Renal cortical epithelial cell (primary cell): ENCODE data around the gene USP10. TPM values are rescaled to one million over a fixed set of nuclear protein-coding genes. Genes with fewer than 3 reads are reported as not detected.

Experiments
- DNase-seq: peaks from one replicate; pipeline ENCODE4 v3.0.0-alpha.2; 2011; ENCODE audit warnings: low read depth
- total RNA-seq: library from RNA; depleted of rRNA; stranded (reverse); fragments of >200 nt; gene quantifications from 2 replicates; pipeline ENCODE4 v1.2.3, GENCODE V29; 2014

The USP10 gene, protein sequence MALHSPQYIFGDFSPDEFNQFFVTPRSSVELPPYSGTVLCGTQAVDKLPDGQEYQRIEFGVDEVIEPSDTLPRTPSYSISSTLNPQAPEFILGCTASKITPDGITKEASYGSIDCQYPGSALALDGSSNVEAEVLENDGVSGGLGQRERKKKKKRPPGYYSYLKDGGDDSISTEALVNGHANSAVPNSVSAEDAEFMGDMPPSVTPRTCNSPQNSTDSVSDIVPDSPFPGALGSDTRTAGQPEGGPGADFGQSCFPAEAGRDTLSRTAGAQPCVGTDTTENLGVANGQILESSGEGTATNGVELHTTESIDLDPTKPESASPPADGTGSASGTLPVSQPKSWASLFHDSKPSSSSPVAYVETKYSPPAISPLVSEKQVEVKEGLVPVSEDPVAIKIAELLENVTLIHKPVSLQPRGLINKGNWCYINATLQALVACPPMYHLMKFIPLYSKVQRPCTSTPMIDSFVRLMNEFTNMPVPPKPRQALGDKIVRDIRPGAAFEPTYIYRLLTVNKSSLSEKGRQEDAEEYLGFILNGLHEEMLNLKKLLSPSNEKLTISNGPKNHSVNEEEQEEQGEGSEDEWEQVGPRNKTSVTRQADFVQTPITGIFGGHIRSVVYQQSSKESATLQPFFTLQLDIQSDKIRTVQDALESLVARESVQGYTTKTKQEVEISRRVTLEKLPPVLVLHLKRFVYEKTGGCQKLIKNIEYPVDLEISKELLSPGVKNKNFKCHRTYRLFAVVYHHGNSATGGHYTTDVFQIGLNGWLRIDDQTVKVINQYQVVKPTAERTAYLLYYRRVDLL
- 39.6 and 86.7 TPM in 2 replicates for total RNA-seq

DNA sequence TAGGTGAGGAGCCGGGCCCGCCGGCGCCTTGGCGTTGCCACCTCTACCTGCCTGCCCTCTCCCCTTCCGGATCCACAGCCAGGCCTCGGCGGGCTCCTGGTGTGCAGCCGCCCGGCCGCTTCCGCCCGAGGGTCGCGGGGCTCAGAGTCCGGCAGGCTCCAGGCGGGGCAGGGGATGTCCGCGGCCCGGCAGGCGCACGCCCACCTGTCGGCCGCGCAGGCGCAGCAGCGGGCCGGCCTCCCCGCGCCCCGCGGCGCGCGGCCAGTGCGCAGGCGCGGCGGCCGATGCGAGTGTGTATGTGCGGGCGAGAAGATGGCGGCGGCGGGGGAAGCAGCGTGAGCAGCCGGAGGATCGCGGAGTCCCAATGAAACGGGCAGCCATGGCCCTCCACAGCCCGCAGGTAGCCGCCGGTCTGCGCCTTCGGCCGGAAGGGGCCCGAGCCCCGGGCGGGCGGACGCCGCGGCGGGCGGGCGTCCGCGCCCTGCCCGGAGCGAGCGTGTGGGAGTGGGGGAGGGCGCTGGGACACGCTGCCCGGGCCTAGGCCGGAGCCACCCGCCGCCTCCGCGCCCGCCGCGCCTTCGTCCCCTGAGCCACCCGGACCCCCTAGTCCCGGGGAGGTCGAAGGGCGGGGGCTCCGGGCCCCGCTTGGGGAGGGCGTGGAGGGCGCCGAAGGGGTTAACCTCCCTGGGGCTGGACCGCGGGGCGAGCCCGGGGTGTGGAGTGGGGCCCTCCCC, at the start of gene USP10:
TSS of gene USP10 (plus strand) at position 289 of the 734 bp plus-strand sequence. CDS start at position 380, 91 bp downstream.
- peak; percentile 39 for DNase-seq

DNA sequence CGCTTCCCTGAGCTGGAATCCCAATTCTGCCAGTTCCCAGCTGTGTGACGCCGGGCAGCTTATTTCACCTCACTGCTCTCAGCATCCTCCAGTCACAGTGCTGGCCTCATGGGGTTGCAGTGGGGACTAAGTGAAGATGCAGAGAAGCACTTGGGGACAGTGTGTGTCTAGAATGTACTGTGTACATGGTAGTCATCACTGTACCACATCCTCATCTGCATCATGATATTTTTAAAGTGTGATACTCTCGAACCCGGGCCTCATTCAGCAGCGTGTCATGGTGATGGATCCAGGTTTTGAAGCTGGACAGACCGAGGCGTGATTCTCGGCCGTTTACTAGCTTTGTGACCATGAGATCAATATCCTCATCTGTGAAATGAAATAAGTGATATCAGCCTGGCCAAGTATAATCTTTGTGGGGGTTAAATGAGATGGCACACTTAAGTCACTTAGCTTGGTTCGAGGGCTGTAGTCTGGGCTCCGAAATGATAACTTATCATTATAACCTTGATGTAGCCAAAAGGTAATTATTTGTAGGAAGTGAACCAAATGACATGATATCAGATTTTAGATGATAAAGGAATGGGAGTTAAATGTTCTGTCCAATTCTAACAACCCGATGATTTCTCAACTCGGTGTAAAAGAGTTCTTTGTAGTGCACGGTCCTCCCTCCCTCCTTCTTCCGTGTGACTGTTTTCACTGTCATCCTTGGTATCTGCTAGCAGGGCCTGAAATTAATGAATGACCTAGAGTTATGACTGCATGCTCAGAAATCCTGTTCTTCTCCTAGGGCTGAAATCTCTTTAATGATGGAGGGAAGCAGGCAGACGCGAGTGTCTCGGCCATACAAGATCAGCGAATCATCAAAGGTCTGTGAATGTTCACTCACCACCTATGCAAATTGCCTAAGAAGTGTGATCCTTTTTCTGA, 49.5 kb upstream of the USP10 start:
- DNase-seq = peak; percentile 90

DNA sequence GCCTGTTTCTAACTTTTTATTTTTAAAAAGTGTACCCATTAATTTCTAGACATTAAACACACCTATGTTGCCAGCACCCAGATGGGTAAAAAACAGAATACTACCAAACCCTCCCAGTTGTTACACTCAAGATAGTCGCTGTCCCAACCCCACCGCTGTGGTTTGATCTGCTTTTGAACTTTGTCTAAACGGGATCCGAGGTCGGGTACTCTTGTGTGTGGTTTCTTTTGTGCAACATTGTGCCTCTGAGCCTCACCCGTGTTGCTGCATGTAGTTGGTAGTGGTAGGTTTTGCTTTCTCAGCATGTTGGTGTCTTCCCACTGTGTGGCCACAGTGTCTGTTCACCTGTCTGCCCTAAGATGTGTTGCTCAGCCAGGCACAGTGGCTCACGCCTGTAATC, 47.2 kb upstream of the USP10 start:
- no peak for DNase-seq

DNA sequence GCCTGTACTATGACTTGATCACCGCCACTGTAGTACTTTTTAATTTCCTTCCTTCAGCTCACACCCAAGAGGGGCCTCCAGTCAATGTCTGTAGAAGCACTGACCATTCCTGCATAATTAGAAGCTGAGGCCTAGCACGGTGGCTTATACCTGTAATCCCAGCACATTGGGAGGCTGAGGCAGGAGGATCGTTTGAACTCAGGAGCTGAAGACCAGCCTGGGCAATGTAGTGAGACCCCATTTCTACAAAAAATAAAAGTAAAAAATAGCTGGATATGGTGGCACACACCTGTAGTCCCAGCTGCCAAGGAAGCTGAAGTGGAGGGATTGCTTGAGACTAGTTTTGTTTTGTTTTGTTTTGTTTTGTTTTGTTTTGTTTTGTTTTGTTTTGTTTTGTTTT, 45.6 kb upstream of the USP10 start:
- DNase-seq = no peak

DNA sequence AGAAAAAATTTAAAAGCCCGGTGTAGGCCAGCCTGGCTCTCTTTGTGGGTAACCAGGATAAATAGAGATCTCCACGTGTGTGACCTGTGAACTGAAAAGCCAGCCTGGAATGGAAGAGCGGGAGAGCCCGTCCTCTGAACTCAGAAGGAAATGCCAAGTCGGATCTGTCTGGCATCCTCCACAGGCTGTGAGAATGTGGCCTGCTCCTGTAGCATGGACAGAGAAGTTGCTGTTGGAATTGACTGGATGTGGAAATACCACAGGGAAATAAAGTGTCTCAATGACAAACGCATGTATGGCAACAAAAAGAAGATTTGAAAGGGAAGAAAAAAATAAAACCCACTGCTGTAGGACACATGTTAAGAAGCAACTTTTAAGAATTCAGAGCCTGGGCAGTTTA, 44.8 kb upstream of the USP10 start:
- no peak for DNase-seq

DNA sequence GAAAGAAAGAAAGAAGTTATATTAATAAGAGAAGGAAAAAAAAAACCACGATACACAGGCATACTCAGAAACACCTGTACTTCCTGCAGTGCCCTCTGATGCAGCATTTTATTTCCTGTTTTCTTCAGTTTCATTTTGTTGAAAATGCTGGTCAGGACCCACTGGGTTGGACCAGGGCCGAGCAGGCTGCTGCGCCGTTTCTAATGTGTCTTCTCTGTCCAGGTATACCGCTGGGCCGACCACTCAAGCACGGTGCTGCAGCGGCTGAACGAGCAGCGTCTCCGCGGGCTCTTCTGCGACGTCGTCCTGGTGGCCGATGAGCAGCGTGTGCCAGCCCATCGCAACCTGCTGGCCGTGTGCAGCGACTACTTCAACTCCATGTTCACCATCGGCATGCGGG, 43.2 kb upstream of the USP10 start:
- no peak for DNase-seq

DNA sequence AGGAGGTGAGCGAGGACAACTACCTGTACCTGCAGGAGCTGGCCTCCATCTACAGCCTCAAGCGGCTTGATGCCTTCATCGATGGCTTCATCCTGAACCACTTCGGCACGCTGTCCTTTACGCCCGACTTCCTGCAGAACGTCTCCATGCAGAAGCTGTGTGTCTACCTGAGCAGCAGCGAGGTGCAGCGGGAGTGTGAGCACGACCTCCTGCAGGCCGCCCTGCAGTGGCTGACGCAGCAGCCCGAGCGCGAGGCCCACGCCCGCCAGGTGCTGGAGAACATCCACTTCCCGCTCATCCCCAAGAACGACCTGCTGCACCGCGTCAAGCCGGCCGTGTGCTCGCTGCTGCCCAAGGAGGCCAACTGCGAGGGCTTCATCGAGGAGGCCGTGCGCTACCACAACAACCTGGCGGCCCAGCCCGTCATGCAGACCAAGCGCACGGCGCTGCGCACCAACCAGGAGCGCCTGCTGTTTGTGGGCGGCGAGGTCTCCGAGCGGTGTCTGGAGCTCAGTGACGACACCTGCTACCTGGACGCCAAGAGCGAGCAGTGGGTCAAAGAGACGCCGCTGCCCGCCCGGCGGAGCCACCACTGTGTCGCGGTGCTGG, 42.5 kb upstream of the USP10 start:
- DNase-seq = no peak

DNA sequence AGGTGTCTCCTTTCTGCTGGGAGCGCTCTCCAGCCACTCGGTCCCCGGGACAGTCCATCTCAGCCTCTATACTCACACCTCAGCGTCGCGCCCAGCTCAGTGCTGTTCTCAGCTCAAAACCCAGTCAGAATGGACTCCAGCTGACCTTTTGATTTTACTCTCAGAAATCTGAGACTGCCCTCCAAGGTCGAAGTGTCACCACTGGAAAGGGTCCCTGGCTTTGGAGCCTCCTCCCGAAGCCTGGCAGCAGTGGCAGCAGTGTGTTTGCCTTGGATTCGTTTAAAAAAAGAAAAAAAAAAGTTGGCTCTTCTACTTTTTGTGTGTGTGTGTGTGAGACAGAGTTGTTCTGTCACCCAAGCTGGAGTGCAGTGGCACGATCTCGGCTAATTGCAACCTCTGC, 41.1 kb upstream of the USP10 start:
- no peak for DNase-seq

DNA sequence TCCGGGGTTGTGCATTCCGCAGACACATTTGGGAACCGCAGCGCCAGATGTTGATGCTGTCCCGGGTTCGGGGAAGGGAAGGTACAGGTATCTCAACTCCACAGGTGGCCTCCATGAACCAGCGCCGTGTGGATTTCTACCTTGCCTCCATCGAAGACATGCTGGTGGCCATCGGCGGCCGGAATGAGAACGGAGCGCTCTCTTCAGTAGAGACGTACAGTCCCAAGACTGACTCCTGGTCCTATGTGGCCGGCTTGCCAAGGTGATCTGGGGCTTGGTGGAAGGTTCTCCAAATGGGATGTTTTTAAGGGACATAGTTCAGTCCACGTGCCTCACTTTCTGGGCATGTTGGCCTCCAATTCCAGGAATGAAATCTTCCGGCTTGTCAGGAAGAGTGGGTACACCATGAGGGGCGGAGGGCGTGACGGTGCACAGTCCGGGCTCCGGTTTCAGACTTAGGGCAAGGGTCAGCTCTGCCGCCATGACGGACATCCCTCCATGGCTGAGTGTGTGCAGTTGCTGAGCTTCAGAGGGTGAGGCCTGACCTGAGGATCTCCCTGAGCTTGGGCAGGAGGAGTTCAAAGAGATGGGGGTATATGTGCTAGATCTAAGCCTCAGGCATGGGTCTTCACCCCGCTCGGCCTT, 40.0 kb upstream of the USP10 start:
- no peak for DNase-seq

DNA sequence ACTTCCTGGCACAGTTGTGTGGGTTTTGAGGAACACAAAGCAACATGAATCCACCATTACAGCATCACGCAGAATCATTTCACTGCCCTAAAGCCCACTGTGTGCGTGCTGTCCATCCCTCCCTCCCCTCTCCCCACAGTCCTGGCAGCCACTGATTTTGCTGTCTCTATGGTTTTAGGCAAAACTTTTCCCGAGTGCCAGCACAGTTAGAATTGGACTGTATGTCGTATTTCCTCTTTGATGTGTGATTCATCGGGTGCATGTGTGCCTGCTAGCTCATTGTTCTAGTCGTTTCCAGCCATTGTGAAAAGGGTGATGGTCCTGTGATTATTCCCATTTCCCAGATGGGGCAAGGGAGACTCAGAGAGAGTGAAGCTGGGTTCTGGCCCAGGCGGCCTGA, 38.8 kb upstream of the USP10 start:
- no peak for DNase-seq

DNA sequence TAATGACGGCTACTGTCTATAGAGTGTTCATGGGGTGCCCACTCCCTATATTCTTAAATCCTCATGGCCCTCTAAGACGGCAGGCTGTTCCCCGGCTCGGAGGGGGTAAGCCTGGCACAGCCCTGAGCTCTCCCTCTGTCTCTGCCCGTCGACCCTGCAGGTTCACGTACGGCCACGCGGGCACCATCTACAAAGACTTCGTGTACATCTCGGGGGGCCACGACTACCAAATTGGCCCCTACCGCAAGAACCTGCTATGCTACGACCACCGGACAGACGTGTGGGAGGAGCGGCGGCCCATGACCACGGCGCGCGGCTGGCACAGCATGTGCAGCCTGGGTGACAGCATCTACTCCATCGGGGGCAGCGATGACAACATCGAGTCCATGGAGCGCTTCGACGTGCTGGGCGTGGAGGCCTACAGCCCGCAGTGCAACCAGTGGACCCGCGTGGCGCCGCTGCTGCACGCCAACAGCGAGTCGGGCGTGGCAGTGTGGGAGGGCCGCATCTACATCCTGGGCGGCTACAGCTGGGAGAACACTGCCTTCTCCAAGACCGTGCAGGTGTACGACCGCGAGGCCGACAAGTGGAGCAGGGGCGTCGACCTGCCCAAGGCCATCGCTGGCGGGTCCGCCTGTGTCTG, 38.3 kb upstream of the USP10 start:
- no peak for DNase-seq

DNA sequence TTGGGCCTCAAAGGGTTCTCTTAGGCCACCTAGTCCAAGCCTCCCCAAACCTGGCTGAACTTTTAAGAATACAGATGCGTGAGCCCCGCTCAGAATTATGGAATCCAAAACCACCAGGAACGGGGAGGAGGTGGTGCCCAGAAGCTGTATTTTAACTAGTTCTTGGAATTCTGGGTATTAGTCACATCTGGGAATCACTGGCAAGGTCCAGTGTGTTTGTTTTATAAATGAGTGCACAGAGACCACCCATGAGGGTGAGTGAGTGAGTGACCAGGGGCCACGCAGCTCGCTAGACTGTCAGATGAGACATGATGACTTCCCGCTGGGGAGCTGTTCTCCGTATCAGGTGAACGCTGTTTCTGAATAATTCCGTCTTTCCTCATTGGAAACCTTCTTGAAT, 37.3 kb upstream of the USP10 start:
- DNase-seq = no peak

DNA sequence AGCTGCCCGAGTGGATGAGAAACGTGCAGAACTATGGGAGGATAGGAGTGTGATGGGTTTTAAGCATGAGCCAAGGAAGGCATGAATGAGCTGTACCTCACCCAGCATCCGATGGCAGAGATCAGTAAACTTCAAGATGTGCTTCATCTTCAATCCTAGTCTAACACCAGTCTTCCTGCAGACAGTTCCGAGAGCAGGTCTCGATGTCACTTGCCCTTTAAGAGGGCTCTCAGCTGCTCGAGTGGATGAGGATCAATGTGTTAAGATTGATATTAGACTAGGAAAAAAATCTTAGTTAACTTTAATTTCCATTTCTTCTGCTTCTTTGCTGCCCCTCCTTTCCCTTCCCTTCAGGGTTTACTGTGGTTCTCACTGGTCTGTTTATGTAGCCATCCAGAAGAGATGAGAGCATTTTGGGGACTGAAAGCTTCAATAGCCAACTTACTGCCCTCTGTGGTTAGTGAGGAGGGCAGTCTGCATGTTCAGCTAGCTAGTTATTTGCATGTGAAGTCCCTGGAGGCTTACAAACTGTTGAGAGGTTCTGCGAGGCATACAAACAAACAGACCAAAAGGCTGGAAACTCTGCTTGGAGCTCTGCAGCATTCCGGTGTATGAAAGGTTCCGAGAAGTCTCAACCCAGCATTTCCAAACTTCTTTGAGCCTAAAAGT, 36.2 kb upstream of the USP10 start:
- no peak for DNase-seq

DNA sequence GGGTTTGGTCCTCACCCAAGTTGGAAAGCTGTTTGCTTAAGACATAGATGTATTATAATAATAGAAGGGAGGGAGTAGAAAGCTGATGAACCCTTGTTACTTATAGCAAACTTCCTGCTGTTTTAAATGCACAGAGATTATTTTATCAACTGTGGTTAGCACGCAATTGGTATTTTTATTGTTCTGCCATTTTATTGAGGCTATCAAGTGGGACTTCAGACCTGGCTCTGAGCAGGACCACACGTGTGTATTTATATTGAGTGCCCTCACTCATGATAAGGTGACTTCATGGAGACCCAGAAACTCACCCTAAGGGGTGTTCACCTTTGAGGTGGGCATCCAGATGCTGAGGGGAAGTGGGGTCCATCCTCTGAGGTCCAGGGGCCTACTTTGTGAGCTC, 34.4 kb upstream of the USP10 start:
- no peak for DNase-seq

DNA sequence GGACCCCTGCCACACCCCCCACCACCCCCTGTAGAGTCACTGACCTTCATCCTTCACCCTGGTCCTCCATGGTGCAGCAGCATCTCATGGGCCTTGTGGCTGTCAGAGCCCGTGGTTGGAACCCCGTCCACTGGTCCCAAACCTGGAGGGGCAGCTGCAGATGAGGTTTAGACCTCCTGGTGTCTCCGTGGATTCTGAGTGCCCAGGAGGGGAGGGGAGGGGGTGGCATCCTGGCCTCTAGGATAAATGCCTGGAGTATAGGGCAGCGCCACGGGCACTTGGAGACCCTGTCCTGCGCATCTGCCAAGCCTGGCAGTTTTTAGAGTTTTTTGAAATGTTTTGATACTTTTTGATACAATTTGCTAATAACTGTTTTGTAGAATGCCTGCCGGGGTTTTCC, 34.0 kb upstream of the USP10 start:
- no peak for DNase-seq

DNA sequence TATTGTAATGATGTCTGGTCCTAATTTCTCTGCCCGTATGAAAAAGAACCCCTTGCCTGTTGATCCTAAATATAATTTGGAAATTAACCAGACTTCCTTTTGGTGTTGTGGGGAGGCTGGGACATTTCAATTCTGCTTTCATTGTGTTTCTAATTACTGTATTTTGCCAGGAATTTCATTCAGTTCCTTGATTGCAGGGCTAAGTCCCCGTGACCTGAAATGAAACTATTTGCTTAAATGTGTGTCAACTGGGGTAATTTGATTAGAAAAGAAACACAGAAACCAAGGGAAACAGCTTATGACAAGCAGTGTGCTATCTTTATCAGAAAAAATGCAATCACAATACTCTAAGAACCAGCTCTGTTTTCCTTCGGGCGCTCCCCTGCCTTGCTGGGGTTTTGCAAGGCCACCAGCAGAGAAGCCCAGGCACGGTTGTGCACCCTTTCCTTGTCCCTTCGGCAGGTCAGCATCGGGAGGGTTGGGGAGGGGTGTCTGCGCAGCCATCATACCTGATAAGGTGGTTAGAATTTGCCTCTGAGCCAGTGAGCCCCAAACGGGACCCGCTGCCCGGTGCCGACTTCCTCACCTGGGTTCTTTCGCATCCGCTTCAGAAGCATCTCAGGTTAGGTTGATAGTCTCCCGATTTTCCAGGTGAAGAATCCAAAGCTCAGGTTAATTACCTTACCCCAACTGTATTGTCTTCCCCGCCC, 32.0 kb upstream of the USP10 start:
- DNase-seq = no peak

DNA sequence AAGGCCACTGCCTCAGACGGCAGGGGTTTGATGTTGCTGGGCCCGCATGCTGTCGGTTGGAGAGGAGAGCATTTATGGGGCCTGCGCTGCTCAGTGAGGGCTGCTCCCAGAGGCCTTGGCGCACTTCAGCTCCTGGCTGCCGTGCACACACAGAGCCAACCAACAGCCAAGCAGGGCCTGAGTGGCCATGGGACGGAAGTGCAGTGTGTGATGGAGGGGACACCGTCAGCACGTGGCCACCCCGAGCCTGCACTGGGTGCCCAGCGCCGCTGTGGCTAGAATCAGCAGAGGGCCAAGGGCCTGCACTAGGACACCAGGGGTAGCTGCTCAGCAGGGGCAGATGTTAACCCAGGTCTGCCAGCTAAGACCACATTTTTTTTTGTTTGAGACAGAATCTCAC, 29.7 kb upstream of the USP10 start:
- DNase-seq = no peak

DNA sequence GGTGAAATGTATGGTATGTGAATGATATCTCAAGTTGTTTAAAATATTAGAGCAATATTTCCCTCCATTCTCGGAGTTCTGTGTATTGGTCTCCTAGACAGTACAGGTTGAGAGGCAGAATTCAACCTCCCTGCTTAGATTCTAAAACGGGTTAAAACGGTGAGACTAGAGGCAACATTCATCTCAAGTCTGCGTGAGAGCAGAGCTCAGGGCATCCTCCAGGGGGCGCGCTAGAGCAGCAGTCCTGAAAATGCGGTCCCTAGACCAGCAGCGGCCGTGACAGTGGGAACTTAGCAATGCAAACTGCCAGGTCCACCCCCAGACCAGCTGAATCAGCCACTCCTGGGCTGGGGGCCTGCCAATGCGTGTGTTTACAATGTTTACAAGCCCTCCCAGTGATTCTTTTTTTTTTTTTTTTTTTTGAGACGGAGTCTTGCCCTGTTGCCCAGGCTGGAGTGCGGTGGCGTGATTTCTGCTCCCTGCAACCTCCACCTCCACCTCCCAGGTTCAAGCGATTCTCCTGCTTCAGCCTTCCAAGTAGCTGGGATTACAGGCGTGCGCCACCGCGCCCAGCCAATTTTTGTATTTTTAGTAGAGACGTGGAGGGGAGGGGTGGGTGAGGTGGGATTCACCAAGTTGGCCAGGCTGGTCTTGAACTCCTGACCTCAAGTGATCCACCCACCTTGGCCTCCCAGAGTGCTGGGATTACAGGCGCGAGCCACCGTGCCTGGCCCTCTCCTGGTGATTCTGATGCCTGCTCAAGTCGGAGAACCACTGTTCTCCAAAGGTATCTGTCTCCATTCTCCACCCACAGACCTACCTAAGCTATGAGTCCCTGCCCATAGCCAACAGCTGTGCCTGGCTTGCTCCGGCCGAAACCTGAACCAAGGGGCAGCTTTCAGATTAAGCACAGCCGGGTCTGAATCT, 27.3 kb upstream of the USP10 start:
- DNase-seq = peak; percentile 55
